Inflammatory macrophage treated with lipopolysaccharide for 4 hours (primary cell): ENCODE results near the gene RGL1.

Source experiments
- DNase-seq: peaks from one replicate; pipeline ENCODE4 v3.0.0-alpha.2; 2020

Gene RGL1

GRCh38 chr1:183893561-183894289, 88.8 kb downstream of the RGL1 start:
- no peak for DNase-seq

GRCh38 chr1:183894290-183894565, 89.3 kb downstream of the RGL1 start:
- DNase-seq, result no peak

DNA sequence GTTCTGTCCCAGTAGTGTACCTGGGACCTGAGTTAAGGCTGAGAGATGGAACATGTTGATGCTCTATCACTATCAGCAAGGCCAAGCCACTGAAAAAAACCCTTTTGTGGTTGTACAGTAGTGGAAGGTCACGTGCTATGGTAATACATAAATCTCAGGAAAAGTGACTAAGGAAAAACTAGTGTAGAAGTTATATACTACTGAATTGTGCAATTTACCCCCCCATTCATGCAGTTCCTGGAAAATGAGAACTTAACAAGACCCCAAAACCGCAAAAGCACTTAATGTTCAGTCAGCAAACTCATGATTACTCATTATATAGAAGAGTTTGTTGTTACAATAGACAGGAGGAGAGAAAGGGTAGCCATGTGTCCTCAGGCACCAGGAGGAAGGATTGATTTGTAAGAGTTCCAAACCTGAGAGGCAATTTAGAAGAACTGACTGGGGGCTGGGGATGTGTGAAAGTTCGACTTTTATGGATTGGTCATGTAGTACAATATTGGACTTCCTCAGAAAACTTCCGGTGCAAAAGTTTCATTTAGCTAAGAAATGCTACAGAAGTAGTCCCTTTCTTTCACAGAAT, 91.6 kb downstream of the RGL1 start:
- peak; percentile 94 for DNase-seq

- no peak for DNase-seq
Measured at GRCh38 chr1:183898001-183898396, 93.1 kb downstream of the RGL1 start.

DNA sequence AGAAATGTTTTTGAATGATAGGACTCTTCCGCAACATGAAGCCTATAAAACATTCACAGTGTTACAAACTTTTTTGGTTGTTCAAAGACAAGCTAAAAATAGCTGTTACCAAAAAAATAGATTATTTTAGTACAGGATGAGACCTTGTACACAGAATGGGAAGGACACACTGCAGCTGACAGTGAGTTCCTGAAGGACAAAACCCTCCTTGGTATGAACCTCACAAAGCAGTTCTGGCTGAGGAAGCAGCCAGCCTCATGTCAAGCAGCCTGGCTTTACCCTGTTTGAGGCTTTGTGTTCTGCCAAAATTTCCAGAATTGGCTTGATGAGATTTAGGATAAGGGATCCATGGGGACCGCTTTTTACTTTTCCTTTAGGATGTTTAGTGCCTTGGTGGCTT, 93.7 kb downstream of the RGL1 start:
- no peak for DNase-seq

DNA sequence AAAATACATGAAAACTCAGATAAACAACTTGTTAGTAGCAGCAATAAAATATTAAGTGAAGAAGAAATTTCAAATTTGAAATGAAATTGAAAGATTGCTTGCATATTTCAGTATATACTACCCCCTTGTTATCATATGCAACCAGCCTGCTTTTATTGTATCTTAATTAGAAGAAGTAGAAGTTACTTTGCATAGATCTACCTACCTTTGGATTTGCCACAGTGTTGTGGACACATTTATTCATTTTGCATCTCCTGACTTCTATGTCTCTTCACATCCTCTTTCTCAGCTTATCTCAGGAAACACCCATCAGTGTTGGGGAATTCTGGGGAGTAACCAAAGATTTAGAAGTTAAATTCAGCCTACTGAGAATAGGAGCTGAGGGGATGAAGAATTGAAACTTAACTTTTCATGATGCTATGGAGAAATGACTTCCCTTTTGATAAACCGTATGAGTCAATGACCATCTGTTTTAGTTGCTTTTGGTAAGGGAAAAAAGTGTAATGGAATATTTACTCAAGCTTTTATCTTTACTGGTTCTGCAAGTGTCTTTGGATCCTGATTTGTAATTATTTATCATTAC, 96.9 kb downstream of the RGL1 start:
- DNase-seq, result peak; percentile 97

- no peak for DNase-seq
Measured at GRCh38 chr1:183903101-183903500, 98.2 kb downstream of the RGL1 start.

GRCh38 chr1:183905508-183906113, 100.7 kb downstream of the RGL1 start:
- DNase-seq, result no peak

DNA sequence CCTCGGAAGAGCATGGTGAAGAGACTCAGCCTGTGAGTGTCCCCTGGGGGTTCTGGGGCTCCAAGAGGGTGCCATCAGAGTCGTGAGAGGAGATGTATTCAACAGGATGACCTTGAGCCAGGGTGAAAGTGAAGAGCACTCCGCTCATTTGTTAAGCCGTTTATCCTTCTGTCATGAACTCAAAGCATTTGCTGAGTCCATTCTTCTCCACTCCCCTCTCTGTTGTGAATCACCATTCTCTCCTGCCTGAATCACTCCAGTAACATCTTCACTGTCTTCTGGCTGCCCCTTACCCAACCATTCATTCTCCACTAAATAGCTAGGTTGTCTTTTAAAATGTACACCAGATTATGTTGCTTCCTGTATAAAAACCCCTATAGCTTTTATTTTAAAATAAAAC, 102.2 kb downstream of the RGL1 start:
- no peak for DNase-seq

- DNase-seq, result peak; percentile 68
Measured at GRCh38 chr1:183908079-183908478, 103.2 kb downstream of the RGL1 start.

DNA sequence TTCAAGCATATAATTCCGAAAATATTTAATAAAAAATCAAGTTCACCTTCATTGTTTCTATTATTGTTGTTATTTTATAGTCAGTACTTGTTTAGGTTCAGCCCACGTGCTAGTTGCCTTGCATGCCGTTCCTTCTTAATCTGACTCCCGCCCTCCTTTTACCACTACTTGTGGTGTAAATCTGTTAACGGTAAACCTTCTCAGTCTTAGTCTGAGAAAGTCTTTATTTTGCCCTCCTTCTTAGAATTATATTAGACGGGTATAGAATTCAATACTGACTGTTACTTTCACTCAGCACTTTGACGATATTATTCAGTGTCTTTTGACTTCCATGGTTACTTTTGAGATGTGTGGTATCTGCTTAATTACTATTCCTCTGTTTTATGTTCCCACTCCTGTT, 104.8 kb downstream of the RGL1 start:
- no peak for DNase-seq

GRCh38 chr1:183910845-183911244, 105.9 kb downstream of the RGL1 start:
- DNase-seq, result no peak

DNA sequence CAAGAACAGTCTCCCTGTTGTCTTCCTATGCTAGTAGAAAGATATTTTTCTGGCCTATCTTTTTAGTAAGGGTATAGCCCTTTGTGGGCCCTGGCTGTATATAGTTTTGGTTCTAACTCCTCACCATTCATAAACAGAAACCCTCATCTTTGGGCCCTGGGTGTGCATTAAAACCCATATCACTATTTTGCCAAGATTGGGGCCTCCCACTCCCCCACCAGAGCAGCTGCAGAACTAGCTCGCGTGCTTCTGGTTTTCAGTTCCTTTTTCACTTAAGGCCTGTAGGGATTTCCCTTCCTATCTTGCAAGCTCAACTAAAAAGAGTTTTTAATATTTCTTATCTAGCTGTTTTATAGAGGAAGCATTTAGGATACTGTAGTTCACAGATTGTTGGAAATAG, 106.4 kb downstream of the RGL1 start:
- peak; percentile 91 for DNase-seq

GRCh38 chr1:183912265-183912886, 107.5 kb downstream of the RGL1 start:
- DNase-seq, result no peak

- peak; percentile 35 for DNase-seq
Measured at GRCh38 chr1:183913567-183913993, 108.7 kb downstream of the RGL1 start.

GRCh38 chr1:183914276-183914675, 109.4 kb downstream of the RGL1 start:
- peak; percentile 88 for DNase-seq

GRCh38 chr1:183914891-183915290, 110.0 kb downstream of the RGL1 start:
- peak; percentile 15 for DNase-seq

- DNase-seq, result peak; percentile 97
Measured at GRCh38 chr1:183915625-183916510, 110.9 kb downstream of the RGL1 start.

DNA sequence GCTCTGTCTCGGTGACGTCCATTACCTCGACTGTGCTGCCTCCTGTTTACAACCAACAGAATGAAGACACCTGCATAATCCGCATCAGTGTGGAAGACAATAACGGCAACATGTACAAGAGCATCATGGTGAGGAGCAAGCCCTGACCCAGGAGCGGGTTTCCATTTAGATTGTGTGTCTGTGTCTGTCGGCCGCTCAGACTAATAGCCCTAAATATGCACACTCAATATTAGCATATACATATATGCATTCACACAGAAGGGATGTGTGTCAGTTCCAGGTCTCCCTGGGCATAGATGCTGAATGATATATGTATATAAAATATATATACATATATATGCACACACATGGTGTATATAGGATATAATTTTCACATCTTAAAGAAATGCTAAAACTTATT, 111.7 kb downstream of the RGL1 start:
- DNase-seq, result no peak

- no peak for DNase-seq
Measured at GRCh38 chr1:183918589-183918988, 113.7 kb downstream of the RGL1 start.

- no peak for DNase-seq
Measured at GRCh38 chr1:183920651-183921050, 115.7 kb downstream of the RGL1 start.

- DNase-seq, result no peak
Measured at GRCh38 chr1:183922197-183922596, 117.3 kb downstream of the RGL1 start.

GRCh38 chr1:183925947-183926346, 121.0 kb downstream of the RGL1 start:
- no peak for DNase-seq
